Measurements from ENCODE around the gene C11orf24. TPM values are rescaled to one million over a fixed set of nuclear protein-coding genes. Genes with fewer than 3 reads are reported as not detected.

The C11orf24 gene
- total and polyA plus RNA-seq, 2 of the 8 experiments (the other 6 are each of a cell fraction or from before 2014, with no cell fraction given): 45.4 to 51.7 TPM

DNA sequence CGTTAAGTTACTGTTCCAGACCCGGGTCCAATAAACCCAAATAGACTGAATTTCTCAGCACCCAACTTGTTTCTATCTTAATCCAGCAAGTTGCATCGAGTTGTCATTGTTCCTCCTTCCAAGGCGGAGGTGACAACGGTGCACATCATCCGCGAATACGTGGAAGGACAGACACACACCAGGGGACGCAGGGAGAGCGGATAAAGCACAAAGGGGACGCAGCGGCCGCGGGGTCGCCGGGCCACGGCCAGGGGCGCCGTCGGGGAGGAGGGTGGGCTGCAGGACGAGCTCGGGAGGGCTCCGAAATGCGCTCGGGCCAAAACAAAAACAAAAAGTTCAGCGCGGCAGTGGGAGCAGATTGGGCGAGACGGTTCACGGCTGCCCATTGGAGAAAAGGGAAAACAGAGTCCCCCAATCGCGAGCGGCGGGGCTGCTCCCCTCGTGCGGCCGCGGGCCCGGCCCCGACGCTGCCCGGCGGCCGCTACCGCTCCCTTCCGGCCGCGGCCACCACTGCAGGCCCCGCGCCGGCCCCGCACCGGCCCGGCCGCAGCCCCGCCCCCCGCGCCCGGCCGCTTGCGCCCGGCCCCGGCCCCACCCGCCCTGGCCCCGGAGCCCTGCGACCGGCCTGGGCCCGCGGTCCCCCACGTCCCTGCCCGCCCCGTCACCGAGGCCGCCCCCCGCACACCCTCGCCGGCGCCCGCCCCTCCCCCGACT lies 59.2 kb downstream of the C11orf24 start (continued):
- TF ChIP-seq SIRT6 (IDR thresholded peaks at IDR 0.05; ENCODE audit: low read length): no peak
- TF ChIP-seq, protein P1, sequence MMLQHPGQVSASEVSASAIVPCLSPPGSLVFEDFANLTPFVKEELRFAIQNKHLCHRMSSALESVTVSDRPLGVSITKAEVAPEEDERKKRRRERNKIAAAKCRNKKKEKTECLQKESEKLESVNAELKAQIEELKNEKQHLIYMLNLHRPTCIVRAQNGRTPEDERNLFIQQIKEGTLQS (IDR thresholded peaks at IDR 0.05; ENCODE audit: insufficient read depth, low read depth, low read length): no peak
- TF ChIP-seq RAD21 (IDR thresholded peaks at IDR 0.05 in 1 of 2, conservative IDR thresholded peaks at IDR 0.05 in 1 of 2; ENCODE audit: low read depth in 2 of 2, low read length in 2 of 2): peak in 1 of 2 experiments; percentile 36; a peak in 1 of 4 replicates
- peak; percentile 46 for TF ChIP-seq PHF8 (conservative IDR thresholded peaks at IDR 0.05; ENCODE audit: low read depth, low read length)
- no peak for TF ChIP-seq SUZ12 (IDR thresholded peaks at IDR 0.05; ENCODE audit: low read length)
- TF ChIP-seq, protein P2, sequence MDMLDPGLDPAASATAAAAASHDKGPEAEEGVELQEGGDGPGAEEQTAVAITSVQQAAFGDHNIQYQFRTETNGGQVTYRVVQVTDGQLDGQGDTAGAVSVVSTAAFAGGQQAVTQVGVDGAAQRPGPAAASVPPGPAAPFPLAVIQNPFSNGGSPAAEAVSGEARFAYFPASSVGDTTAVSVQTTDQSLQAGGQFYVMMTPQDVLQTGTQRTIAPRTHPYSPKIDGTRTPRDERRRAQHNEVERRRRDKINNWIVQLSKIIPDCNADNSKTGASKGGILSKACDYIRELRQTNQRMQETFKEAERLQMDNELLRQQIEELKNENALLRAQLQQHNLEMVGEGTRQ (IDR thresholded peaks at IDR 0.05; ENCODE audit: low read length): no peak
- peak; percentile 57 for TF ChIP-seq POLR2AphosphoS5 (IDR thresholded peaks at IDR 0.05; ENCODE audit: low read depth, low read length)
- peak; percentile 41 to 51; a peak in 1 of 3 replicates for TF ChIP-seq POLR2A (IDR thresholded peaks at IDR 0.05; ENCODE audit: control extremely low read depth in 1 of 2, low read depth in 2 of 2, low read length in 2 of 2)
- TF ChIP-seq CHD2 (IDR thresholded peaks at IDR 0.05; ENCODE audit: low read length): no peak
- no peak for TF ChIP-seq MAFK (IDR thresholded peaks at IDR 0.05; ENCODE audit: low read depth, low read length)
- no peak for TF ChIP-seq POU5F1 (IDR thresholded peaks at IDR 0.05; ENCODE audit: low read depth, low read length)
